HG03521 (cell line): ENCODE results near the gene SPRN.
"Not testable (repeated sequence)": the region's sequence is repeated elsewhere in the genome, so short reads cannot be mapped to it uniquely, and the experiment has no call there.

Experiments used
- ATAC-seq: cut with Tn5 transposase; IDR thresholded peaks from one replicate; pipeline ENCODE4 v1.9.1; 2021; ENCODE audit warnings: mild to moderate bottlenecking, moderate library complexity; ENCODE audit not compliant: unreplicated experiment

Gene SPRN

DNA sequence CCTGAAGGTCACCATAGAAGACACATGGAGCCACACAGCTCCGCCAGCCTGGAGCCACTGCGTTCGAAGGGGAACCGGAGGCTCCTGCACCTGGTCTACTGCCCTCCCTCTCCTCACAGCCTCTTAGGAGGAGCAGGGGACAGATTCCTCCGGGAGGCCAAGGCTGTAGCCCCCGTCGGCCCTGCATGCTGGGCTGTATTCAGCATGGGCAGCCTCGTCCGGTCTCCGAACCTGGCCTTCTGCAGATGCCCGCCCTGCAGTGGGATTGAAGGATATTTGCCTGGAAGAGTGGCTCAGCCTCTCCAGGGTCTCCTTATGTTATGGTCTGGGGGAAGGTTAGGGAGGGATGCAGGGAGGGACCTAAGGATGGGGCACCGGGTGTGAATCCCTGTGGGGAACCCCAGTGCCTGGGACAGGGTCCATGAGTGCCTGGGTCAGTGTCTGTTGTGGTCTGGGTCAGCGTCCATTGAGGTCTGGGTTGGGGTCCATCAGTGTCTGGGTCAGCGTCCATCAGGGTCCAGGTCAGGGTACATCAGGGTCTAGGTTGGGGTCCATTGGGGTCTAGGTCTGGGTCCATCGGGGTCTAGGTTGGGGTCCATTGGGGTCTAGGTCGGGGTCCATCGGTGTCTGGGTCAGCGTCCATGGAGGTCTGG is 16.3 kb upstream of the SPRN start:
- ATAC-seq, result no peak

GRCh38 chr10:133439517-133440461 is 15.4 kb upstream of the SPRN start:
- ATAC-seq, result no peak

DNA sequence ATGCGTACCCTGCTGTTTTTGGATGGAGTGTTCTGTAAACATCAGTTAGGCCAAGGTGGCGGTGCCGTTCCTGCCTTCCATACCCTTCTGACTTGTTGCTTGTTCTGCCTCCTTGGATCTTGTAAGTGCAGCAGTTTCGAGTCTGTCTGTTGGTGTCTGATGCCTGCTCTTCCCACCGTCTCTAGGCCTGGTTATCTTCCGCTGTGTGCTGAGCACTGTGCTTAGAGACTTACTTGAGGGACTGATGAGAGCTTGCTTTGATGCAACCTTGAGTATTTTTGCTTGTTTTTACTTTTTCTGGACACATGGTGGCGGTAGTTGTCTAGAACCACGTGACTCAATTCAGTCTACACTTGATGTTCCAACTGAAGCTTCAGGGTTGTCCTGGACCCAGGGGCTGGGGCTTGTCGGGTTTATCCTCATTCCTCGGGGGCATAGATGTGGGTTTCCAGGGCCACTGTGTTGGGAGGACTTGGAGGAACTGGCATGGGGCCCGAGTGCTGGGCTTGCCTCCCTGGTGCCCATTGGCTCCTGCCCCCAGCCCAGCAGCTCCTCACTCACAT is 14.4 kb upstream of the SPRN start:
- ATAC-seq, result no peak

DNA sequence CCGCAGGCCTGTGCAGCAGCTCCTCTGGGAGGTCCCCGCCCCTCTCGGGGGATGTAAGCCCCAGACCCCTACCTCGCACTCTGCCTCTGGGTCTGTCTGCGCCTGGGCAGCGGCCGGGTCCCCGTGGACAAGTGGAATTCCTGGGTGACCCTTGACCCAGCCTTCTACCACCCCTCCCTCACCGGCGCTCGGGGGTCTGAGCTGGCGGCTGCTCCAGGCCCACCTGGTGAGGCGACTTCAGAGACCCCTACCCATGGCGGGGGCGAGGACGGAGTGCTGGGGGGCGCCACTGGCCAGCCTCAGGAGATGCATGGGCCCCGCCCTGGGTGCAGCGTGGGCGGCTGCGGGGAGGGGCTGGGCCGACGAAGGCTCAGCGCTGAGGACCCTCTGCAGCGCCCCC is 8.4 kb upstream of the SPRN start:
- ATAC-seq, result not testable (repeated sequence)

GRCh38 chr10:133431888-133432613 is 7.6 kb upstream of the SPRN start:
- not testable (repeated sequence) for ATAC-seq

GRCh38 chr10:133429571-133429970 is 5.1 kb upstream of the SPRN start:
- ATAC-seq, result not testable (repeated sequence)

- ATAC-seq, result not testable (repeated sequence)
Measured at GRCh38 chr10:133424102-133424501, 323 bp downstream of the SPRN start.

DNA sequence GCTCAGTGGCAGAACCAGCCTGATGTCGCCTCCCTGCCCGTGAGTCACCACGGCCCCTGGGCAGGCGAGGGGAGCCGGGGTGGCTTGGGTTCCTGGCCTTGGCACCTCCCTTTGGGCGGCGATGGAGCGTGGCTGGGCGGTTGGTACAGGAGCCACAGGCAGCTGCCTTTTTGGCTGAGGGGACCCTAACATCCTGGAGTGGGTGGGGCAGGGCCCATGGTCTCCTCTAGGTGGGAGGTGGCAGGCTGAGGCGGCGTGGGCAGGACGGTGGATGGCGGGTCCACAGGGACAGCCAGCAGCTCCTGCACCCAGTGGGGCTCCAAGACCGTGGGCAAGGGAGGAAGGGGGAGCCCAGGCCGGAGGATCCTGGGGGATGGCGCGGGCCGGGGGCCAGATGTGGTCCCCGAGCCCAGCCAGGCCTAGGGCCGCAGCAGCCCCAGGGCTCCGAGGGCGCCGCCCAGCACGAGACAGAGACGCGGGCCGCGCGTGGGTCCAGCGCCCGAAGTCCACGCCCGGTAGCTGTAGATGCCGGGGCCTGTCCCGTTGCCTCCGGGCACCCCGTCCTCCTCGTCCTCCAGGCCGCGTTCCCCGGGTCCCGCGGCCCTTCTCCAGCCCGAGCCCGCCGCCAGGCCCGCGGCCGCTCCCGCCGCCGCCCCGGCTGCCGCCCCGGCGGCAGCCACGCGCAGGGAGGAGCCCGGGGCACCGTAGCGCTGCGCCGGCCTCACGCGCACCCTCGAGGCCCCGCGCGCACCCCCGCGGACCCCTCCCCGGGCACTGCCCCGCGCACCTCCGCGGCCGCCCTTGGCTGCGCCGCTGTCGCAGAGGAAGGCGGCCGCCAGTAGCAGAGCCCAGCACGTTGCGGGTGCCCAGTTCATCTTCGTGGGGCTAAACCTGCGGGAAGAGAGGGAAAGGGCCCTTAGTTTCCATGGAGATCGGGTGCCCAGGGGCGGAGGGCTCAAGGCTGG is 1.3 kb downstream of the SPRN start:
- no peak for ATAC-seq

- no peak for ATAC-seq
Measured at GRCh38 chr10:133422223-133422806, 2.1 kb downstream of the SPRN start.

DNA sequence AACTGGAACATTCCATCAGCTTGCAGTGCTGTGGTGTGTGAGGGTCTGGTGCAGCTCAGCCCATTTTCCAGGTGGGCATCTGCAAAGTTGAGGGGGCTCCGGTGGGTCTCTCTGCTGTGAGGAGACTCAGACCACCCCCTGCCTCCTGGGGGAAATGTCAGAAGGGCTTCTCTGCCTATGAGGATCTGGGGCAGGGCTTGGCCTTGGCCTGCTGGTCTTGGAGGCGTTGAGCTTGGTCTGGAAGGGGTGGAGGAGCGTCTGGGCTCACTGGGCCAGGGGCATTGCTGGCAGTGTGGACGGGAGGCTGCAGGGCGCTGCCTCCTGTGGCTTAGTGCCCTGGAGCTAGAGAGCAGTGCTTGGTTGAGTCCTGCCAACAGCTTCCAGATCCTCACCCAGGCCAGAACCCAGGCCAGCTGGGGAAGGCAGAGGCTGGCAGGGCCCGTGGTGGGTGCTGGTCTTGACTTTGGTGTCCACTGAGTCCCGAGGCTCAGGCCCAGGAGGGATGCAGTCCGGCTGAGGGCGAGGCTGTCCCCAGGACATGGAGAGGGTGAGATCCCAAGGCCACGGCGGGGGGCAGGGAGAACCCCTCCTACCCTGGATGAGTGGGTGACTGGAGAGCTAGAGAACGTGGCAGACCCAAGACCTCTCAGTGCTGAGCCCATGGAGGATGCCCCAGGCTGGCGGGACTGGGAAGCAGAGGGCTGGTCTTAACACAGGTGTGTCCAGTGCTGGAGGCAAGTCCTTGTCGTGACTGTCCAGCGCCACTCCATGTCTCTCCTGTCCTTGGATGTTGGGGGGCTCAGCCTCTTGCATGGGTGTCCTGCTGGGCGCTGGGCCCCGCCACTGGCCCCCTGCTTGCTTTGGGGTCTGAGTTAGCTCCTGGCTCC is 2.8 kb downstream of the SPRN start:
- no peak for ATAC-seq

DNA sequence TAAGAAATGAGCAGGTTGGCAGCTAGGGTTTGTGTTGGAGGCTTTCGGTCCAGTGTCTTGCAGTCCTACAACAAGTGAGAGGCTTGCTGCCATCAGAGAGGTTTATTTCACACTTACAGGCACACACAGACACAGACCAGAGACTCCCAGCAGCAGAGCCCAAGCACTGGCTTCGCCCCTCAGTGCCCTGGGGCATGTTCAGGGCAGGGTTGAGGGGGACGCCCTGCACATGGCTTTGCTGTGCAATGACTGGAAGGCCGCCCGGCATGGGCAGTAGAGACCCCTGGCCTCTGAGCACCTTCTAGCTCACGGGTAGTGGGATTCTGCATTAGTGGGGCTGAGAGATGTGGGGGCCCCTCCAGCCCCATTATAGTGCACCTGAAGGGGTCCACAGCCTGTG is 3.8 kb downstream of the SPRN start:
- no peak for ATAC-seq

DNA sequence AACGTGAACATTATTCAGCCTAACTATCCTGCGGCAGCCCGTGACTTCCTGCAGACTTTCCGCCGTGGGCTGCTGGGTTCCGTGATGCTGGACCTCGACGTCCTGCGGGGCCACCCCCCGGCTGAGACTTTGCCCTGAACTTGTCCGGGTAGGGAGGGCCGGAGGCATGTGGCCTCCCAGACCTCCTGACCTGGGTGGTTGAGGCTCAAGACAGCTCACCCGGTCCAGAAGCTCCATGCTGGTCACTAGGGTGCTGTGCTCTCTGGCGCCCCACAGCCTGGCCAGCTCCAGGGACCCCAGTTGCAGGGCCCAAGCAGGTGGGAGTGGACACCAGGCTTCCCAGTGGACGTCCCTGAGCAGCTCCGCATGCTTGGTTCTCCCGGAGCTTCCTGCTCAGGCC is 4.4 kb downstream of the SPRN start:
- no peak for ATAC-seq

DNA sequence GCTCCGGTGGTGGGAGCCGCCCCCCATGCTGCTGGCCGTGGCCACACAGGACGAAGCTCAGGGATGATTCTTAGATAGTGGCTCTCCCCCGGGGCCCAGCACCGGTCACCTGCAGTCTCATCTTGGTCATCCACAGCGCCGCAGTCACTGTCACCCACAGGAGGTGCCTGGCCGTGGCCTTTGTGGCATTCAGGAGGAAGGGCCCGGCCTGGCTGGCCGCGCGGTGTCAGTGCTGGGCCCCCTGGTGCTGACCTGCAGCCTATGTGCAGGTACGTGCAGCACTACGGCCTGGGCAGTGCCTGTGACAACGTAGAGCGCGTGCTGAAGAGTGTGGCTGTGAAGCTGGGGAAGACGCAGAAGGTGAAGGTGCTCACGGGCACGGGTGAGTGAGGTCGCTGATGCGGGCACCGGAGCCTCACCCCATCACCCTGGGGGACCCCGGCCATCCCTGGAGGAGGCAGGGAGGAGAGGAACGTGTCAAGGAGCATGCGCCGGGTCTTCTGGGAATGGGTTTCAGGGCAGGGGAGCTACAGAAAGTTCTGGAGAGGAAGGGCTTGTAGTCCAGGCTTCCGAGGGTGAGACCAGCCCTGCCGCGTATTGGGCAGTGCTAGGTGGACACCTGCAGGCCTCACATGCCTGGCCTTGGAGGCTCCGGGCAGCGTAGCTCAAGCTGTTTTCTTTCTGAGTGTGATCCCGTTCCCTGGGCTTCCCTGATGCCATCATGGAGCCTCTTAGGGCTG is 5.0 kb downstream of the SPRN start:
- no peak for ATAC-seq

- ATAC-seq, result no peak
Measured at GRCh38 chr10:133418289-133418993, 6.0 kb downstream of the SPRN start.

- ATAC-seq, result no peak
Measured at GRCh38 chr10:133415752-133416151, 8.7 kb downstream of the SPRN start.

DNA sequence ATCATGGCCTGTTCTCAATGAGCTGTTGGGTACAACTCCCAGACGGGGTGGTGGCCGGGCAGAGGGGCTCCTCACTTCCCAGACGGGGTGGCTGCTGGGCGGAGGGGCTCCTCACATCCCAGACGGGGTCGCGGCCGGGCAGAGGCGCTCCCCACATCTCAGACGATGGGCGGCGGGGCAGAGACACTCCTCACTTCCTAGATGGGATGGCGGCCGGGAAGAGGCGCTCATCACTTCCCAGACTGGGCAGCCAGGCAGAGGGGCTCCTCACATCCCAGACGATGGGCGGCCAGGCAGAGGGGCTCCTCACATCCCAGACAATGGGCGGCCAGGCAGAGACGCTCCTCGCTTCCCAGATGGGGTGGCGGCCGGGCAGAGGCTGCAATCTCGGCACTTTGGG is 10.0 kb downstream of the SPRN start:
- ATAC-seq, result not testable (repeated sequence)

DNA sequence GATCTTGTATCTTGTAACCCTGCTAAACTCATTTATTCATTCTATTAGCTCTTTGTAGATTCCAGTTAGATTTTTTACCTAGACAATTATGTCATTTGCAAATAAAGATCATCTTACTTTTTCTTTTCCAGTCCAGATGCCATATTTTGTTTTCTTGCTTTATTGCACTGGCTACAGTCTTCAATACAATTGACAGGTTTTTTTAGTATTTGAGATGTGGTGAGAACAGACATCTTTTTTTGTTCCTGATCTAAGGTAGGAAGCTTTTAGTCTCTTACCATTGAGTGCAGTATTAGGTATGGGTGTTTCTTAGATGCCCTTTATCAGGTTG is 12.1 kb downstream of the SPRN start:
- no peak for ATAC-seq
